MM.1S (cell line): ENCODE results near the gene MANBA.
"Not testable (repeated sequence)": the region's sequence is repeated elsewhere in the genome, so short reads cannot be mapped to it uniquely, and the experiment has no call there.

Experiments used
- DNase-seq: peaks from one replicate; pipeline ENCODE4 v3.0.0-alpha.2; 2015
- H2AFZ ChIP-seq: fragments of 300-600 bp; sonication (generic); 2 replicates; pipeline ENCODE4 v1.6.0; 2016; ENCODE audit warnings: antibody characterized with exemption, low read length
- H3F3A ChIP-seq: fragments of 300-600 bp; sonication (generic); 2 replicates; pipeline ENCODE4 v1.6.1; 2016; ENCODE audit warnings: mild to moderate bottlenecking, antibody characterized with exemption, low read length, moderate library complexity, mixed read lengths; ENCODE audit not compliant: insufficient read depth
- H3K27ac ChIP-seq: fragments of 300-600 bp; sonication (generic); 2 replicates; pipeline ENCODE4 v1.5.1; 2016; ENCODE audit warnings: mild to moderate bottlenecking, low read length
- H3K27me3 ChIP-seq: fragments of 300-600 bp; sonication (generic); replicated peaks from 2 replicates; pipeline ENCODE4 v1.6.0; 2016; ENCODE audit warnings: low read length; ENCODE audit not compliant: insufficient read depth
- H3K36me3 ChIP-seq: fragments of 300-600 bp; sonication (generic); replicated peaks from 2 replicates; pipeline ENCODE4 v1.6.1; 2016; ENCODE audit warnings: mild to moderate bottlenecking, low read length, mixed read lengths; ENCODE audit not compliant: insufficient read depth
- H3K4me1 ChIP-seq: fragments of 300-600 bp; sonication (generic); 2 replicates; pipeline ENCODE4 v1.6.1; 2016; ENCODE audit warnings: low read length, mixed read lengths
- H3K4me2 ChIP-seq: fragments of 300-600 bp; sonication (generic); 2 replicates; pipeline ENCODE4 v1.6.0; 2016; ENCODE audit warnings: low read depth, low read length
- H3K4me3 ChIP-seq: fragments of 300-600 bp; sonication (generic); 2 replicates; pipeline ENCODE4 v1.5.1; 2016; ENCODE audit warnings: low read length, mixed read lengths
- H3K79me2 ChIP-seq: fragments of 300-600 bp; sonication (generic); 2 replicates; pipeline ENCODE4 v1.6.1; 2016; ENCODE audit warnings: mixed run types, low read length, mixed read lengths
- H3K9ac ChIP-seq: fragments of 300-600 bp; sonication (generic); 2 replicates; pipeline ENCODE4 v1.6.1; 2016; ENCODE audit warnings: low read length, mixed read lengths
- H3K9me2 ChIP-seq: fragments of 300-600 bp; sonication (generic); replicated peaks from 2 replicates; pipeline ENCODE4 v1.6.1; 2016; ENCODE audit warnings: mild to moderate bottlenecking, low read length, mixed read lengths; ENCODE audit not compliant: insufficient read depth
- H3K9me3 ChIP-seq: fragments of 300-600 bp; sonication (generic); replicated peaks from 2 replicates; pipeline ENCODE4 v1.6.1; 2016; ENCODE audit warnings: mild to moderate bottlenecking, low read length, mixed read lengths; ENCODE audit not compliant: insufficient read depth
- H4K20me1 ChIP-seq: fragments of 300-600 bp; sonication (generic); 2 replicates; pipeline ENCODE4 v1.6.1; 2016; ENCODE audit warnings: mild to moderate bottlenecking, low read length, moderate library complexity, mixed read lengths; ENCODE audit not compliant: insufficient read depth
- CTCF ChIP-seq: fragments of 300-600 bp; sonication (generic); IDR thresholded peaks from 2 replicates; pipeline ENCODE4 v1.5.1; 2016; ENCODE audit warnings: antibody characterized with exemption, low read length, mixed read lengths
- EZH2 ChIP-seq: fragments of 300-600 bp; sonication (generic); optimal IDR thresholded peaks from 2 replicates; pipeline ENCODE3; 2017; ENCODE audit warnings: low read depth, mild to moderate bottlenecking, antibody characterized with exemption, low read length, mixed read lengths
- EZH2phosphoT487 ChIP-seq: fragments of 300-600 bp; sonication (generic); IDR thresholded peaks from 2 replicates; pipeline ENCODE4 v1.6.1; 2018; ENCODE audit warnings: antibody characterized with exemption, low read length

The MANBA gene

GRCh38 chr4:102732678-102733077, 28.1 kb downstream of the MANBA start:
- Histone ChIP-seq H3K9me2 (no peaks in the 10 kb centered on the region), H2AFZ (no peak overlapping the region), H3K4me1 (no peaks in the 10 kb centered on the region), H4K20me1 (no peaks in the 10 kb centered on the region), H3F3A (no peaks in the 10 kb centered on the region), H3K9ac (no peak overlapping the region), H3K36me3 (no peaks in the 10 kb centered on the region), H3K4me3 (no peak overlapping the region), H3K9me3 (no peaks in the 10 kb centered on the region), H3K27me3 (no peaks in the 10 kb centered on the region), H3K79me2 (peaks cover 24% of the 10 kb centered on the region), H3K4me2 (no peak overlapping the region), H3K27ac (no peak overlapping the region)
- TF ChIP-seq EZH2phosphoT487 (no peak), EZH2 (no peak), CTCF (no peak)
- no peak for DNase-seq

GRCh38 chr4:102730968-102731533, 29.7 kb downstream of the MANBA start:
- no peaks in the 10 kb centered on the region for H3K9me2 ChIP-seq
- no peaks in the 10 kb centered on the region for H4K20me1 ChIP-seq
- H3K36me3 ChIP-seq = no peaks in the 10 kb centered on the region
- H3K9me3 ChIP-seq = no peaks in the 10 kb centered on the region
- no peak overlapping the region for H3K27ac ChIP-seq
- H3K79me2 ChIP-seq = peaks cover 13% of the 10 kb centered on the region
- H3K4me1 ChIP-seq = no peaks in the 10 kb centered on the region
- H3K9ac ChIP-seq = no peak overlapping the region
- no peak for DNase-seq
- H3F3A ChIP-seq = no peaks in the 10 kb centered on the region
- H2AFZ ChIP-seq = no peak overlapping the region
- no peak for TF ChIP-seq CTCF
- TF ChIP-seq EZH2 = no peak
- H3K4me2 ChIP-seq = no peak overlapping the region
- H3K27me3 ChIP-seq = no peaks in the 10 kb centered on the region
- no peak overlapping the region for H3K4me3 ChIP-seq

GRCh38 chr4:102729486-102729885, 31.3 kb downstream of the MANBA start:
- not testable (repeated sequence) for H3K4me2 ChIP-seq, H3K9me2 ChIP-seq, H3K4me3 ChIP-seq, DNase-seq, H3K79me2 ChIP-seq, H2AFZ ChIP-seq, H3K36me3 ChIP-seq, H3K27me3 ChIP-seq, H3K27ac ChIP-seq, H3K4me1 ChIP-seq, H4K20me1 ChIP-seq, H3K9me3 ChIP-seq, H3K9ac ChIP-seq, H3F3A ChIP-seq

- H3K4me3 ChIP-seq, H3K27ac ChIP-seq, H2AFZ ChIP-seq, H3K9me3 ChIP-seq, H3K27me3 ChIP-seq, H3K36me3 ChIP-seq, H3K4me1 ChIP-seq, H3K9ac ChIP-seq, H3F3A ChIP-seq, H3K79me2 ChIP-seq, H3K4me2 ChIP-seq, H4K20me1 ChIP-seq, H3K9me2 ChIP-seq, DNase-seq: not testable (repeated sequence)
Observed at GRCh38 chr4:102726919-102727318, 33.8 kb downstream of the MANBA start.
